GM19395 (cell line): ENCODE results near the gene HLA-DMB.

Experiments used
- ATAC-seq: cut with Tn5 transposase; IDR thresholded peaks from one replicate; pipeline ENCODE4 v1.9.1; 2021; ENCODE audit warnings: mild to moderate bottlenecking, moderate library complexity; ENCODE audit not compliant: unreplicated experiment

Gene HLA-DMB

DNA sequence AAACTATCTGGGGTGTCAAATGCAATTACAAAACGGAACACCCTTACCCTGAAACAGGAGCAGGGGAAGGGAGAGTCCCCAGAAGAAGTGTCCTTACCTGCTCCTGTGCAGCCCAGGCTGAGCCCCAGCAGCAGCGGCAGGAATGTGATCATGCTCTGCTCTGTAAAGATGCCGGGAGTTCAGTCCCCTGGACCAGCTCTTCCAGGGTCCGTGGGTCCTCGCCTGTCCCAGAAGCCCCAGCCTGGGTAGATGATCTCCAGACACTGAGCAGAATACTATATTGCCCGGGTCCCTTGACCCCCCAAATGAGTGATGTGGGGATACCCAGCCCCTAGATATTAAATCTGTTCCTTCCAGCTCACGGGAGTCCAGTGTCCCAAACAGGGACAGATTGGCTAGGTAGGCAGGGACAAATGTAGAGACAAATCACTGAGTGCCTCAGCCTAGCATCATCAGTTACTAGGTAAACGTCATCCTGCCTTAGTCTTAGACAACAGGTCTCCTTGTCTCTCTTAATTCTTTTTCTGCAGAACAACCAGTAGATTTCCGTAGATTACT, at the start of gene HLA-DMB:
Gene HLA-DMB, minus strand, starts transcription at position 373 of the 558 bp plus-strand sequence. Its CDS starts 221 bp downstream, at position 152.
- ATAC-seq = peak; percentile 64

DNA sequence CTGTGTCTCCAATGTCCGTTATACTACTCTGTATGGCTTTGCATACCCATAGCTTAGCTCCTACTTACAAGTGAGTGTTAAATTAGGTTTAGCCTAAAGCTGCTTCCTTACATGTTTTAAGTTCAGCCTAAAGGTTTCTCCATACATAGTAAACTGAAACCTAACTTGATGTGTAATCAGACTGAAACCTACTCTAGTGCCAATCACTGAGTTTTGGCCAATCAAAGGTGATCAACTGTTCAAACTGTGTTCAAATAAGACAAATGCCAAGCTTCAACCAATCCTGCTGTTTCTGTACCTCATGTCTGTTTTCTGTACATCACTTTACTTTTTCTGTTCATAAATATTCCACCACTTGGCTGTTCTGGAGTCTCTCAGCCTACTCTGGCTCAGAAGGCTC, 48.5 kb upstream of the HLA-DMB start:
- ATAC-seq = no peak

DNA sequence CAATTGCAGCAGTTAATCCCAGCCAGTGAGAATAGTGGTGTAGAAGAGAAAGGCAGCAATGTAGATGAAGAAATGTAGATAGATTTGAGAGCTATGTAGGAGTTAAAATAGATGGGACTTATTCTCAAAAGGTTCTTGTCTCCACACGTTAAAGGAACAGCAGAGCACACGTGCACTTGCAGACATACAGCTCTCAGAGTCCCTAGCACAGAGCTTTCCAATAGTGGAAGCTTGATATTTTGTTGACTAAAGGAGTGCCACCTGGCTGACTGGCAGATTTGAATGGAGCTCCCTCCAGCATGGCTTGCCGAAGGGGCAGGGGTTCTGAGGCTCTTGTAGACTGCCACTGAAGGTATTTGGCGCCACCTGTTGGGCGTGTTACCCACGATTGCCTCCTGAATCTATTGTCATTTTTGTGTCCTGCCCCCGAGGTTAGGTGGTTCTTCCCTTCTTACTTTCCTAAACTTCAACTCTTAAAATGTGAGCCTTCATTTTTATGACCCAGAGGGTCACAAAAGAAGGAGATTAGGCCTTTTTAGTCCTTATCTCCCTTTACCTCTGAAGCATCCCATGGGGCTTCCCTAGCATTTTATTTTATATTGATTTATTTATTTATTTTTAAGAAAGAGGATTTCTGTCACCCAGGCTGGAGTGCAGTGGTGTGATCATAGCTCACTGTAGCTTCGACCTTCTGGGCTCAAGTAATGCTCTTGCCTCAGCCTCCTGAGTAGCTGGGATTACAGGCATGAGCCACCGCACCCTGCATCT, 44.0 kb upstream of the HLA-DMB start:
- no peak for ATAC-seq

DNA sequence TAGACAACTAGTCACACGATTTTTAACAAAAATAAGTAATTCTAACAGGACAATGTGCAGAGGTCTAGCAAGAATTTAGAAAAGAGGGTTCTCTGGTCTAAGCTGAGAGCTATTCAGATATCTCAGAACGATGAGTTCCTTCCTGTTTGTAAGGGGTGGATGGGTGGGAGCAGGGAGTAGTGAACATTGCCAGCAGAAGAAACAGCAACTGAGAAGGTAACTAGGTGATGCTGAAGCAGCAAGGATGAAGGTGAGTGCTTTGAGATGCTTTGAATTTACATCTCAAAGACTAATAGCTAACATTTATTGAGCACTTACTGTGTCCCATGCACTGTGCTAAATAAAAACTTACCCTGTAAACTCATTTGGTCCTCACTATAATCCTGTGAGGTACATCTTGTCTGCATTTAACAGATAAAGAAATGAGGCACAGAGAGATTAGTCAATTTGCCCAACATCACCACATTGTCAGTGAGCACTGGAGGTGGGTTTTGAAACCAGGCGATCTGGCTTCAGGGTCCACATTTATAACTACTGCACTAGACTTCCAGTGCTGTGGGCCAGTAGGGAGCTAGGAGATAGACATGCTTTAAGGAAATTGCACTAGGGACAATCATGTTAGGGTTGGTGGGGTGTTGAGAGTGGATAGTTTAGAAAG, 43.3 kb upstream of the HLA-DMB start:
- ATAC-seq = no peak

DNA sequence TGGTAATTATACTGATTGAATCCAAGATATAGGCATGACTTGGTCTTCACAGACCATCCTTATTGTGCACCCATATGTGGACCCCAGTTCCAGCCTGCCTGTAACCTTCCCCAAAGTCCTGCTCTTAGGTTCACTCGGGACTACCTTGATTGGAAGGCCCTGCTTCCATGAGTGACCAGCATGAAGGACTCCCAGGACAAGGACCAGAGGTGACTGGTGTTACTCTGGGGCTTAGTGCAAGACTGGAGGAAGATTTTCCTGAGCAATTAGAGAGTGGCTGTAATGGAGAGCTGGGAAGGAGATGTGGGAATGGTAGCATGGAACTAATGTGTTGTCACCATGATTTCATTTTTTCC, 42.6 kb upstream of the HLA-DMB start:
- ATAC-seq = no peak

DNA sequence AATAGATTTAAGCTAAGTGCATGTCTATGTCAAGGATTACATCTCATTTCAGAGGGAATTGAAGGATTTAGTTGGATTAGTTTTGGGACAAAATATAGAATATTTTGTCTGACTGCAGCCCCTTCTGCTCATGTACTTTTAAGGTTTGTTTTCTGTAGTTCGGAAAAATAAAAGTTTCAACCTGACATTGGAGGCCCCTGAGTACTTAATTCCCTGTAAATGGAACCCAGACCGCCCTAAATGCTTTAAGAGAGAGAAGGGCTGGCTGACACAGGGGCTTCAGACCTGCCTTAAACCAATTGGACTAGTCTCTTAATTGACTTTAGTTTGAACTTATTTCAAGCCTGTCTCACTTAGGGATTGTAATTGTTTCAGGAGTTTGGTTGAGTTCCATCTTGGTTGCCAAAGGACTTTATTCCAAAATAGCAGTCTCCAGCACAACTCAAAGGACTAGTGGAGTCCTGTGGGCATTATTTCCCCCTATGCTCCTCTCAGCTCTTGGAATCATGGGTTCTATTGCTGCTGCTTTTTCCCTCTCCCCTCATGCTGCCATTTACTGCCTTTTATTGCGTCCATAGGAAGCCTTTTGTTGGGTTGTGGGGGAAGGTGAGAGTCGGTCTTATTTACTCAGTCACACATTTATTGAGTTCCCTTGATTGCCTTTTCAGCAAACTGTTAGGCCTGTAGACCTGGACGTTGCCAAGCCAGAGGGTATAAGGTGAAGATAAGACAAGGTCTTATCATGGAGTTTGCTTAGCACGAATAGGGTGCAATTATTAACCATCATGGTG, 42.1 kb upstream of the HLA-DMB start:
- no peak for ATAC-seq

DNA sequence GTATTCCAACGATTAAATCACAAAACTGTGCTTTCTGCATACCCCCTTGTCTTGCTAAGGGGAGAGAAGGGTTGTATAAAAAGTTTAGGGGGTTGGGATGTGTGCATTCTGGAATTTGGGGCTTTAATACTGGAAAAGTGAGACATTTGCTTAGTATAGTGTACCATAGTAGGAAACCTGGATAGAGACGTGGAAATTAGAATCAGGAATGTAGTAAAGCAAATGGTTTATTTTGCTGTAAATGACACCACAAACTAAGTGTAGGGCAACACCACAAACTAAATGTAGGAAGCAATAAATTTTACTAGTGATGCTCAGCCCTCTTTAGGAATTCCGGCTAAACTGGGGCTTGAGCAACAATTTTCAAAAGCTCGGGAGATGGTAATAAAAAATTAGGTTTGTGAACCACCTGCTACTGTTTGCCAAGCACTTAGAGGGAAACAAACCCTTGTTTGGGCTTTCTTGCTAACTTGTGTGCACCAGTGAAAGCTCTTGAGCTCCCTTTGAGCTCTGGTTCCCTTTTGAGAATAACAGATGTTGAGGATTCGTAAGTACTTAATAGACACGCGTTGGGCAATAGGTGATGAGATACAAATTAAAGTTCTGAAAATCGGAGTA, 41.4 kb upstream of the HLA-DMB start:
- no peak for ATAC-seq

DNA sequence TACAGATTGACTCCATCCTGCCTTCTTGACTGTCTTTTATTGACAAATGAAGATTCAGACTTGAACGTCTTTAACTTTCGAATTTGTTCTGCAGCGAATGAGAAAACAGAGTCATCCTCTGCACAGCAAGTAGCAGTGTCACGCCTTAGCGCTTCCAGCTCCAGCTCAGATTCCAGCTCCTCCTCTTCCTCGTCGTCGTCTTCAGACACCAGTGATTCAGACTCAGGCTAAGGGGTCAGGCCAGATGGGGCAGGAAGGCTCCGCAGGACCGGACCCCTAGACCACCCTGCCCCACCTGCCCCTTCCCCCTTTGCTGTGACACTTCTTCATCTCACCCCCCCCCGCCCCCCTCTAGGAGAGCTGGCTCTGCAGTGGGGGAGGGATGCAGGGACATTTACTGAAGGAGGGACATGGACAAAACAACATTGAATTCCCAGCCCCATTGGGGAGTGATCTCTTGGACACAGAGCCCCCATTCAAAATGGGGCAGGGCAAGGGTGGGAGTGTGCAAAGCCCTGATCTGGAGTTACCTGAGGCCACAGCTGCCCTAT, 39.7 kb upstream of the HLA-DMB start:
- no peak for ATAC-seq

DNA sequence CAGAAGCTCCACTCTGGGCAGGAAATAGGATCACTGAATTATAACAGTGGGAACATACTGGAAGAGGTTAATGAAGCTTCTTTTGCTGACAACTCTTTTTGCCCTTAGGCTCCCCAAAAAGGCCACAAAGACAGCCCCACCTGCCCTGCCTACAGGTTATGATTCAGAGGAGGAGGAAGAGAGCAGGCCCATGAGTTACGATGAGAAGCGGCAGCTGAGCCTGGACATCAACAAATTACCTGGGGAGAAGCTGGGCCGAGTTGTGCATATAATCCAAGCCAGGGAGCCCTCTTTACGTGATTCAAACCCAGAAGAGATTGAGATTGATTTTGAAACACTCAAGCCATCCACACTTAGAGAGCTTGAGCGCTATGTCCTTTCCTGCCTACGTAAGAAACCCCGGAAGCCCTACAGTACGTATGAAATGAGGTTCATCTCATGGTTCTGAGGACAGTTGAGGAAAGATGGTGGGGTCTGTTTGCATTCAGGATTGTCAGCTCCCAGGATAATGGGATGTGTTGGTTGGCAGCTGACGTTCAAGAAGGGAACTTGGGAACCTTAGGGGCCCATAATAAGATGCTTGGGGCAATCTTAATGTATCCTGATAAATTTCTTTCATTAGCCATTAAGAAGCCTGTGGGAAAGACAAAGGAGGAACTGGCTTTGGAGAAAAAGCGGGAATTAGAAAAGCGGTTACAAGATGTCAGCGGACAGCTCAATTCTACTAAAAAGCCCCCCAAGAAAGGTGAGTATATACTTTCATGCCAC, 39.1 kb upstream of the HLA-DMB start:
- ATAC-seq = no peak

DNA sequence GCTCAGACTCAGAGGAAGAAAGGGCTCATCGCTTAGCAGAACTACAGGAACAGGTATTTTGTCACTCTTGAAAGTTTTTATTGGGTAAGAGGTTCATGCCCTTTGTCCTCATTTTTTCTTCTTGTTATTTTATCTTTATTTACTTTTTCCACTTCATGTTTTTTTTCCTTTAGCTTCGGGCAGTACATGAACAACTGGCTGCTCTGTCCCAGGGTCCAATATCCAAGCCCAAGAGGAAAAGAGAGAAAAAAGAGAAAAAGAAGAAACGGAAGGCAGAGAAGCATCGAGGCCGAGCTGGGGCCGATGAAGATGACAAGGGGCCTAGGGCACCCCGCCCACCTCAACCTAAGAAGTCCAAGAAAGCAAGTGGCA, 37.1 kb upstream of the HLA-DMB start:
- no peak for ATAC-seq

DNA sequence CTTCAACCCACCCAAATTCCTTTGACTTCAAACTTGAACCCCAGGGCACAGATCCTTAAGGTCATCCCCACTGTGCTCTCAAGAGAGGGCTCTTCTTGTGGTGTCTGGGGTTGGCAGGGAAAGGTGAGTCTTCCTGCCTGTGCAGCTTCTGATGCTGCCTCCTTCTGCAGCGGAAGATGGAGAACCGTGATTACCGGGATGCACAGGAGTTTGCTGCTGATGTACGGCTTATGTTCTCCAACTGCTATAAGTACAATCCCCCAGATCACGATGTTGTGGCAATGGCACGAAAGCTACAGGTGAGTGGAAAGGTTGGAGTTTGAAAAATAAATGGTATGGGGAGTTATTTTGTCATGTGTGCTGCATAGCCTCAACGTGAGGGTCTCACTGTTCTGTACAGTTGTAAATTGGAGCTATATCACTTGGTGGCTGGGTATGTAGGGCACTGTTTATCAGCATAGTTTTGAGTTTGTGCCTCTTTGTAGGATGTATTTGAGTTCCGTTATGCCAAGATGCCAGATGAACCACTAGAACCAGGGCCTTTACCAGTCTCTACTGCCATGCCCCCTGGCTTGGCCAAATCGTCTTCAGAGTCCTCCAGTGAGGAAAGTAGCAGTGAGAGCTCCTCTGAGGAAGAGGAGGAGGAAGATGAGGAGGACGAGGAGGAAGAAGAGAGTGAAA, 36.6 kb upstream of the HLA-DMB start:
- ATAC-seq = no peak

DNA sequence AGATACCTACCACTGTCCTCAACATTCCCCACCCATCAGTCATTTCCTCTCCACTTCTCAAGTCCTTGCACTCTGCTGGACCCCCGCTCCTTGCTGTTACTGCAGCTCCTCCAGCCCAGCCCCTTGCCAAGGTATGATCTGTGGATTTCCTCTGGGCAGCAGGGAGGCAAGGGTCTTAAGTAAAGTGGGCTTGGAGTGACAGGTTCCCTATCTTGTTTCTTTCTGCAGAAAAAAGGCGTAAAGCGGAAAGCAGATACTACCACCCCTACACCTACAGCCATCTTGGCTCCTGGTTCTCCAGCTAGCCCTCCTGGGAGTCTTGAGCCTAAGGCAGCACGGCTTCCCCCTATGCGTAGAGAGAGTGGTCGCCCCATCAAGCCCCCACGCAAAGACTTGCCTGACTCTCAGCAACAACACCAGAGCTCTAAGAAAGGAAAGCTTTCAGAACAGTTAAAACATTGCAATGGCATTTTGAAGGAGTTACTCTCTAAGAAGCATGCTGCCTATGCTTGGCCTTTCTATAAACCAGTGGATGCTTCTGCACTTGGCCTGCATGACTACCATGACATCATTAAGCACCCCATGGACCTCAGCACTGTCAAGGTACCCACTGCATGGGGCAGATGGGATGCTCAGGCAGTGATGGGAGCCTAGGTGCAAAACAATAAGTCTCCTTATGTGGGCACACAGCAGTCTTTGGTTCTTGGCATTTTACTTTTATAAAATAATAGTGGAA, 35.7 kb upstream of the HLA-DMB start:
- no peak for ATAC-seq

DNA sequence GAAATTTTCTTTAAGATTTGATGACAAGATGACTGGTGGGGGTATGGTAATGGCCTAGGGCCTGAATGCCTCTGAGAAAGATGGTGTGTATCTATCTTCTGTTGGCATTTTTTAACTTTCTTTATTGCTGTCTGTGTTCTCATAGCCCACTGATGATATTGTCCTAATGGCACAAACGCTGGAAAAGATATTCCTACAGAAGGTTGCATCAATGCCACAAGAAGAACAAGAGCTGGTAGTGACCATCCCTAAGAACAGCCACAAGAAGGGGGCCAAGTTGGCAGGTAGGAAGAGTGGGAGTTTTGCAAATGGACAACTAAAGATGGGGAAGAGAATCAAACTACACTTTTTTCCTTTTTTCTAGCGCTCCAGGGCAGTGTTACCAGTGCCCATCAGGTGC, 35.1 kb upstream of the HLA-DMB start:
- no peak for ATAC-seq

DNA sequence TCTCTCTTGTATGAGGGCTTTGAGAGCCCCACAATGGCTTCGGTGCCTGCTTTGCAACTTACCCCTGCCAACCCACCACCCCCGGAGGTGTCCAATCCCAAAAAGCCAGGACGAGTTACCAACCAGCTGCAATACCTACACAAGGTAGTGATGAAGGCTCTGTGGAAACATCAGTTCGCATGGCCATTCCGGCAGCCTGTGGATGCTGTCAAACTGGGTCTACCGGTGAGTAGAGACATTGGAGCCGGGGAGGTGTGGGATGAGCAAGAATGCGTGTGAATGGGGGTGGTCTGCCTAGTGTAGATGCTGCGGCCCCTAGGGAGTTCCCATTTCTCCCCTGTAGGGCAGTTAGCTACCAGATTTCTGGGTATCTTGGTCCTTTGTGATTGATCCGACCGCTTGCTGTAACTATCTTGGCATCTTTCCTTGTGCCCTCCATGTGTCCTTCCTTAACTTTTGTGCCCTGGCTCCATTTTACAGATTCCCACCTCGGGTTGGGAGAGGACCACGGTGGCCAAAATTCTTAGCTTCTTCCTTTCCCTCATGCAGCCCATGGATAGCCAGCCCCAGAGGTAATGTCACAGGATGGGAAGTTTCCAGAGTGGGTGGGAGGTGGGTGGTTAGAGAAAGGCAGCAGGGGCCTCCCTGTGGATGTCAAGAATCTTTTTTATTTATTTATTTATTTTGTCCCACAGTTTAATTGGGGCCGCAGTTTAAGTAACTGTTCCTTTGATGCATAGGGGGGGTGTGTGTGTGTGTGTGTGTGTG, 33.9 kb upstream of the HLA-DMB start:
- ATAC-seq = no peak

DNA sequence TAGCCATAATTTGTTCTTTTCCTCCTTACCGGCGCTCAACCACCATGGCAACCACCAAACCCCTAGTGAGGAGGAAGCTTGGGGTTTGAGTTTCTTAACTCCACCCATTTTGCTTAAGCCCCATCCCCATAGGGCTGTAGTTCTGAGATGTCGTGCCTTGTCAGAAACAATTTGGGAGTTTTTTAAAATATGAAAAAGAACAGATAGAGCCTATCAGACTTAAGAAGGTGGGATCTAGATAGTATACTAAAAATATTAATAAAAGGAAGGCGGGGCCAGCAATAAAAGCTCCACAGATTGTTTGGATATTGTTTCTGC, 33.1 kb upstream of the HLA-DMB start:
- no peak for ATAC-seq

DNA sequence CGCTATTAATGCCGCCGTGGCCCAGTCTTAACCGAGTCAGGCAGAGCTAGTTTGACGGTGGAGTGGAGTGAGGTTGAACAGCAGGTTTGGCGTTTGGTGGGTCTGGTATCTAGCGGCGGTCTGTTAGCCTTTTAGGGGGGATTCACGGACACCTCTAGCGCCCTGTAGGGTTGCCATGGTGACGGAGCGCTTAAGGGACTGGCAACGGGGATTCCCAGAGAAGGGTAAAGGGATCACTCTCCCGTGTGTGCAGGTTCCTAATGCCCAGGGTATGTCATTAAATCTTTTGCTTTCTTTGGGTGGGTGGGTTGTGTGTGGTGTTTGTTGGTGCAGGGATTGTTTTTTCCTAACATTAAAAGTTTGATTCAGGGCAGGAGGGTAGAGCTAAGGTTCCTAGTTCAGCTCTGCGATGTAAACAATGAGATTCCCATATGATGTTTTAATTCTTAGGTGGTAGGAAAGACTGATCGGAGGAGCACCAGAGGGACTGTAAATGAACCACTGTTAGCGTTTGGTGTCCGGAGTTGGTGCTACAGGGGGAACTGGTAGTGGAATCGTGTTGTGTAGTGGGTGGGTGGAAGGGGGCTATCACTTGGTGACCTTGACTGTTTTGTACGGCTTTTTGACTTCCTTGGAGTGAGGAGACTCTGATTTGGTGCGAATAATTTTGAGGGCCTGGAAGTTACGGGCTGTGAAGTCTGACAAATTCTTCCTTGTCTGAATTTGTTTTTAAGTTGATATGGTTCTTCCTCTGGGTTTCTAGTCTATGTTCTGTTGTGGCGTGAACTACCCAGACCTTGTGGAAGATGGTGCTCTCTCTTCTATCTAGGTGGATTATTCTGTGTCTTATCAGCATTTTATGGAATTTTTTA, 32.6 kb upstream of the HLA-DMB start:
- ATAC-seq = no peak
